Astrocyte of the cerebellum (primary cell): ENCODE measurements around the gene APH1A.
A peak's percentile ranks its signal among the peaks of the same experiment; 100 is the strongest.
"Not testable (repeated sequence)": the region's sequence is repeated elsewhere in the genome, so short reads cannot be mapped to it uniquely, and the experiment has no call there.

Experiments used
- DNase-seq: peaks from one replicate; pipeline ENCODE4 v3.0.0-alpha.2; 2011; ENCODE audit warnings: low read depth
- H3K4me3 ChIP-seq: 2 replicates; pipeline ENCODE4 v1.5.1; 2011; ENCODE audit warnings: mild to moderate bottlenecking, low read depth, low read length, moderate library complexity
- in situ Hi-C: cut with HindIII; loops from 2 replicates; pipeline ENCODE4 v1.10.0; 2017; ENCODE audit warnings: low sequenced_read_pairs
- TF ChIP-seq, protein P1 (sequence below): IDR thresholded peaks from 2 replicates; pipeline ENCODE4 v1.5.1; 2012; ENCODE audit warnings: low read length, low read depth, moderate library complexity, mild to moderate bottlenecking; ENCODE audit errors: missing control alignments

Gene APH1A

DNA sequence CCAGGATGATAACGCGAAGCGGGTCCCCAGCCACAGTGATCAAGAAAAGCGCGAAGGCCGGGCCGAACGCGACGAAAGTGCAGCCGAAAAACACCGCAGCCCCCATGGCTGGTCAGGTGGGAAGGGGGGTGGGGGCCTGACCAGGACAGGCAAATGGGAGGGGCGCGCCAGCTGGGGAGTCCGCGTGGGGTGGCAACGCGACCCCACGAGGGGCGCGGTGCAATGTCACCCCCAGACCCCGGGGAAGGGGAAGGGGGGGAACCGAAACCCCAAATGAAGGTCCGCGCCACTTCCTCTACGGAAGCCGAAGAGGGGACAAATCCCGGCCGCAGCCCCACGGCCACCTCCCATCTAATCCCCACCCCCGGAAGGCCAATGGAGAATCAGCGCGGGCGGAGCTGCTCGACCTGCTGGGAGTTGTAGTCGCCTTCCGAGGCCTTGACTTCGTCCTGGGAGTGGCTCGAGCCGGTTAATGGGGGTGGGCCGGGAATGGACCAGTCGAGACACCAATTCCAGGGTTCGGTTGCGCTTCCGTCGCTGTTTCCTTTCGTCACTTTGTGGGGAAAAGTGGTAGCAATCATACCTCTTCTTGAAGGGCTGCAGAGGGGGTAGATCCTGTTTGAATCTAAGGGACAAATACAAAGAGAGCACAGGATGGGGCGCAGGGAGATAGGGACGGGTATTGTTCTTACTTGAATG, at the start of gene APH1A:
TSS of gene APH1A (minus strand) at position 312 of the 699 bp plus-strand sequence. CDS start at position 106, 206 bp downstream.
- peak; percentile 89 for DNase-seq
- in situ Hi-C loops: no loop called here
- H3K4me3 ChIP-seq: peak within 1 kb of the TSS; percentile 70
- TF ChIP-seq, protein P1, sequence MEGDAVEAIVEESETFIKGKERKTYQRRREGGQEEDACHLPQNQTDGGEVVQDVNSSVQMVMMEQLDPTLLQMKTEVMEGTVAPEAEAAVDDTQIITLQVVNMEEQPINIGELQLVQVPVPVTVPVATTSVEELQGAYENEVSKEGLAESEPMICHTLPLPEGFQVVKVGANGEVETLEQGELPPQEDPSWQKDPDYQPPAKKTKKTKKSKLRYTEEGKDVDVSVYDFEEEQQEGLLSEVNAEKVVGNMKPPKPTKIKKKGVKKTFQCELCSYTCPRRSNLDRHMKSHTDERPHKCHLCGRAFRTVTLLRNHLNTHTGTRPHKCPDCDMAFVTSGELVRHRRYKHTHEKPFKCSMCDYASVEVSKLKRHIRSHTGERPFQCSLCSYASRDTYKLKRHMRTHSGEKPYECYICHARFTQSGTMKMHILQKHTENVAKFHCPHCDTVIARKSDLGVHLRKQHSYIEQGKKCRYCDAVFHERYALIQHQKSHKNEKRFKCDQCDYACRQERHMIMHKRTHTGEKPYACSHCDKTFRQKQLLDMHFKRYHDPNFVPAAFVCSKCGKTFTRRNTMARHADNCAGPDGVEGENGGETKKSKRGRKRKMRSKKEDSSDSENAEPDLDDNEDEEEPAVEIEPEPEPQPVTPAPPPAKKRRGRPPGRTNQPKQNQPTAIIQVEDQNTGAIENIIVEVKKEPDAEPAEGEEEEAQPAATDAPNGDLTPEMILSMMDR: no peak

- DNase-seq, H3K4me3 ChIP-seq, in situ Hi-C loops: not testable (repeated sequence)
These were observed 45.9 kb upstream of the APH1A start for GRCh38 chr1:150314691-150315090.

DNA sequence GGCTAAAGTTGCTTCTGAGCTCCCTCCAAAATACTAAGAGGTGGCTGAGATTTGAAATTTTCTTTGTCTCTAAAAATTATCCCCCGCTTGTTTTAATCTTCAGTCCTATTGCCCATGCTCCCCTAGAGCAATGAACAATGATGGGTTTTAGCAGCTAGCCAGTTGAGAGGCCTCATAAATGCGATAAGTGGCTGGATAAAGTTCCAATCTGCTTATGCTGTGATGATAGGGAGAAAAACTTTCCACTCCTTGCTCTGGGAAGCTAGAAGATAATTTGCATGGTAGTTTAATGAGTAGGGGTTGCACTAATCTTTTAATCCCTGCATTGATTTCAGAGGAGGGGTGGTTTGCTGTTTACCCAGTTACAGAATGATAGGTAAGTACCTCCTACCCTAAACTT, 42.9 kb upstream of the APH1A start:
- DNase-seq: no peak
- in situ Hi-C loops: no loop called here
- TF ChIP-seq, protein P1: no peak
- no peak overlapping the region for H3K4me3 ChIP-seq

- TF ChIP-seq, protein P1: no peak
- no peak for DNase-seq
- in situ Hi-C loops: no loop called here
- no peak overlapping the region for H3K4me3 ChIP-seq
These were observed 41.1 kb upstream of the APH1A start for GRCh38 chr1:150309758-150310508.

DNA sequence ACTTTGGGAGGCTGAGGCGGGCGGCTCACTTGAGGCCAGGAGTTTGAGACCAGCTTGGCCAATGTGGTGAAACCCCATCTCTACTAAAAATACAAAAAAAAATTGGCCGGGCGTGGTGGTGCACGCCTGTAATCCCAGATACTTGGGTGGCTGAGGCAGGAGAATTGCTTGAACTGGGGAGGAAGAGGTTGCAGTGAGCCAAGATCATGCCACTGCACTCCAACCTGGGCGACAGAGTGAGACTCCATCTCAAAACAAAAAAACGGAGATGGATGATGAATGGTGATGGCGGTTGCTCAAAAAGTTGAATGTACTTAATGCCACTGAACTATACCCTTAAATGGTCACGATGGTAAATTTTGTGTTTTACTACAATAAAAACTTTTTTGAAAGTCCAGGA, 39.8 kb upstream of the APH1A start:
- DNase-seq, H3K4me3 ChIP-seq, in situ Hi-C loops: not testable (repeated sequence)

DNA sequence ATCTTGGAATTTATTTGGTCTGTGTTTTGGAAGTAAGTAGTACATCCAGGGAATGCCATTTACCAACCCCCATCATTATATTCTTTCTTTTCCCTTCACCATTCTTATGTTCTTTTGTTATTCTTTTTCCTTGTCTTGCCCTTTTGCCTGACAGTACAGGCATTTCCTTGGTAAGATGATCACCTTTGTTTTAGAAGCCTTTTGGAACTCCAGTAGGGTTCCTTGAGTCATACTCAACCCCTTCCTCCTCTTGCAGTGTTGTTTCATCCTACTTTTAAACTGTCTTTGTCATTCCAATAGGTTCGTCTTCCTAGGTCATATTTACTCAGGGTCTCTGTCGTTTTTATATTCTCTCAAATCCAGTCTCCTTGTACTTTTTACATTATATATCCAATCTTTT, 34.1 kb upstream of the APH1A start:
- no peak for DNase-seq
- H3K4me3 ChIP-seq: no peak overlapping the region
- in situ Hi-C loops: no loop called here
- TF ChIP-seq, protein P1: no peak

DNA sequence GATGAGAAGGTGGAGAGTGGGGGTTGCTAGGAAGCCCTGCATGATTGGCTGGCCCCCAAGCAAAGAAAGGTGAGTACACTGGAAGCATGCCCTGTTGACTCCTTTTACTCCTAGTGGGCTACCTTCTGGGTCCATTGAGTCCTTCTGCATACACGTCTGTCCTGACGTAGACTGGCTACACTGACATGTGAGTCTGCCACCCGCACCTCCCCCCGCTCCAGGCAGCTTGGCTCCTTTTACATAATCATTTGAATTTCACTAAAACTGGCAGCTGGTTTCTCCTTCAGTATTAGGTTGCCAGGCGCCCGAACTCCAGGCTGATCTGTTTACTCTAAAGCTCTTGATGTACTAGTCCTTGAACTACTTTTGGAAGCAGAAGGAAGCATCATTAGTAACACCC, 33.5 kb upstream of the APH1A start:
- DNase-seq: no peak
- no peak overlapping the region for H3K4me3 ChIP-seq
- in situ Hi-C loops: no loop called here
- TF ChIP-seq, protein P1: no peak
